Caco-2 (cell line): ENCODE results near the gene KTI12. TPM values are rescaled to one million over a fixed set of nuclear protein-coding genes. Genes with fewer than 3 reads are reported as not detected.
A peak's percentile ranks its signal among the peaks of the same experiment; 100 is the strongest.
"Not testable (repeated sequence)": the region's sequence is repeated elsewhere in the genome, so short reads cannot be mapped to it uniquely, and the experiment has no call there.

Source experiments
- BruUV-seq: library from RNA; stranded (reverse); fragments of 400-500 nt; replicated peaks from 2 replicates; lab custom pipeline; 2021; lab: Mats Ljungman, UMichigan
- CTCF ChIA-PET: fragments of 300-600 bp; sonication (Branson Sonifier 250); formaldehyde crosslinking; loops from one replicate; lab custom pipeline; 2022; ENCODE audit warnings: antibody characterized with exemption; lab: Charles Lee
- POLR2A ChIA-PET: fragments of 300-600 bp; sonication (Branson Sonifier 250); formaldehyde crosslinking; loops from one replicate; lab custom pipeline; 2022; ENCODE audit warnings: antibody characterized with exemption; lab: Charles Lee
- DNase-seq, 2 experiments: peaks; one replicate each; pipeline versions ENCODE4 v3.0.0 to v3.0.0-alpha.2; 2020 to 2022
- H3K27me3 ChIP-seq: replicated peaks from 2 replicates; pipeline ENCODE4 v1.6.0; 2011; ENCODE audit warnings: low read length; ENCODE audit not compliant: control insufficient read depth, insufficient read depth
- H3K36me3 ChIP-seq: 2 replicates; pipeline ENCODE4 v1.5.1; 2011; ENCODE audit warnings: low read length; ENCODE audit not compliant: control insufficient read depth, insufficient read depth
- H3K4me1 ChIP-seq: fragments of 250-450 bp; sonication (Bioruptor Pico); 2 replicates; pipeline ENCODE4 v1.5.1; 2020; ENCODE audit warnings: mild to moderate bottlenecking
- H3K4me3 ChIP-seq: 2 replicates; pipeline ENCODE4 v1.5.1; 2011; ENCODE audit warnings: low read depth, mild to moderate bottlenecking, control low read depth, low read length
- H3K9me3 ChIP-seq: fragments of 250-450 bp; sonication (Bioruptor Pico); 2 replicates; pipeline ENCODE4 v1.5.1; 2020; ENCODE audit warnings: mild to moderate bottlenecking, moderate library complexity
- H3K27ac Mint-ChIP-seq: one replicate; pipeline ENCODE4 v1.8.0; 2022; ENCODE audit warnings: mixed read lengths; ENCODE audit not compliant: unreplicated experiment
- H3K27me3 Mint-ChIP-seq: one replicate; pipeline ENCODE4 v1.8.0; 2022; ENCODE audit warnings: mixed read lengths; ENCODE audit not compliant: insufficient read depth, unreplicated experiment
- H3K36me3 Mint-ChIP-seq: one replicate; pipeline ENCODE4 v1.8.0; 2022; ENCODE audit warnings: mild to moderate bottlenecking, mixed read lengths; ENCODE audit not compliant: insufficient read depth, unreplicated experiment
- H3K4me1 Mint-ChIP-seq: one replicate; pipeline ENCODE4 v1.8.0; 2022; ENCODE audit warnings: low read depth, mixed read lengths; ENCODE audit not compliant: unreplicated experiment
- H3K4me3 Mint-ChIP-seq: one replicate; pipeline ENCODE4 v1.8.0; 2022; ENCODE audit warnings: mild to moderate bottlenecking, moderate library complexity, mixed read lengths; ENCODE audit not compliant: unreplicated experiment
- H3K9me3 Mint-ChIP-seq: one replicate; pipeline ENCODE4 v1.8.0; 2022; ENCODE audit warnings: mixed read lengths; ENCODE audit not compliant: unreplicated experiment
- CTCF ChIP-seq, 2 experiments: fragments of 200-600 bp in 1 of 2; IDR thresholded peaks; 1 replicate in 1 of 2; 2 replicates in 1 of 2; pipeline versions ENCODE4 v1.5.1 to v1.8.0; 2011 to 2022; ENCODE audit warnings: antibody characterized with exemption in 1 of 2, control low read depth in 1 of 2, inconsistent platforms in 1 of 2, low read depth in 1 of 2, low read length in 1 of 2, mild to moderate bottlenecking in 1 of 2, moderate library complexity in 1 of 2; ENCODE audit not compliant: insufficient read depth in 1 of 2, severe bottlenecking in 1 of 2, unreplicated experiment in 1 of 2
- intact Hi-C: fragments of 100-400 bp; cut with micrococcal nuclease; formaldehyde crosslinking; loops from one replicate; pipeline ENCODE4 v1.10.0; 2022; ENCODE audit not compliant: unreplicated experiment
- total RNA-seq: library from RNA; stranded (reverse); gene quantifications from 2 replicates; pipeline ENCODE4 v1.2.3, GENCODE V29; 2022

The KTI12 gene
- total RNA-seq, 1 experiment from 2014 or later: 11.8 TPM

DNA sequence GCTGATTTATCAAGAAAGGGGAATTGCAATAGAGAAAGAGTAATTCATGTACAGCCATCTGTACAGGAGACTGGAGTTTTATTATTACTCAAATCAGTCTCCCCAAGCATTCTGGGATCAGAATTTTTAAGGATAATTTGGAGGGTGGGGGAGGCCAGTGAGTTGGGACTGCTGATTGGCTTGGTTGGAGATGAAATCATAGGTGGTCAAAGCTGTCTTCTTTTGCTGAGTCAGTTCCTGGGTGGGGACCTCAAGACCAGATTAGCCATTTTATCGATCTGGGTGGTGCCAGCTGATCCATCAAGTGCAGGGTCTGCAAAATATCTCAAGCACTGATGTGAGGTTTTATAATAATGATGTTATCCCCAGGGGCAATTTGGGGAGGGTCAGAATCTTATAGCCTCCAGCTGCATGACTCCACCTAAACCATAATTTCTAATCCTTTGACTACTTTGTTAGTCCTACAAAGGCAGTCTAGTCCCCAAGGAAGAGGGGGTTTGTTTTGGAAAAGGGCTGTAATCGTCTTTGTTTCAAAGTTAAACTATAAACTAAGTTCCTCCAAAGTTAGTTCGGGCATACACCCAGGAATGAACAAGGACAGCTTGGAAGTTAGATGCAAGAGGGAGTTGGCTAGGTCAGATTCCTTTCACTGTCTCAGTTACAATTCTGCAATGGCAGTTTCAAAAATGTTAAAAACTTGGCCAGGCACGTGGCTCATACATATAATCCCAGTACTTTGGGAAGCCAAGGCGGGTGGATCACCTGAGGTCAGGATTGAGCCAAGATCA, 26.2 kb downstream of the KTI12 start:
- intact Hi-C loops: loop anchor here (5.0 kb wide), 1 partner anchor 50 kb away; the partner anchor contains the start of genes BTF3L4 and TXNDC12
- H3K9me3 ChIP-seq: no peaks in the 10 kb centered on the region
- H3K36me3 ChIP-seq: no peaks in the 10 kb centered on the region
- no peak for TF ChIP-seq CTCF (IDR thresholded peaks at IDR 0.05; ENCODE audit: insufficient read depth in 1 of 2, low read depth in 1 of 2, low read length in 1 of 2, severe bottlenecking in 1 of 2, unreplicated experiment in 1 of 2)
- Mint-ChIP-seq H3K4me1 (peaks cover 12% of the 10 kb centered on the region), H3K27ac (peak overlapping the region; percentile 99), H3K36me3 (no peaks in the 10 kb centered on the region), H3K27me3 (no peaks in the 10 kb centered on the region), H3K4me3 (peak overlapping the region; percentile 69), H3K9me3 (no peaks in the 10 kb centered on the region)
- CTCF ChIA-PET: no interaction called here
- H3K4me1 ChIP-seq: peaks cover 39% of the 10 kb centered on the region
- no peaks in the 10 kb centered on the region for H3K27me3 ChIP-seq
- no TSS peak for BruUV-seq
- peak overlapping the region; percentile 13; the same call in 1 of the 2 replicates for H3K4me3 ChIP-seq
- POLR2A ChIA-PET: interaction anchor here (0.5 kb wide), 1 partner anchor 283 kb away, joined by 3 read pairs; no protein-coding TSS in a partner anchor
- DNase-seq: peak in 1 of 2 experiments; percentile 9

GRCh38 chr1:52006081-52006553, 27.5 kb downstream of the KTI12 start:
- H3K36me3 ChIP-seq, H3K9me3 Mint-ChIP-seq, H3K9me3 ChIP-seq, BruUV-seq, H3K27me3 ChIP-seq, POLR2A ChIA-PET, H3K4me3 ChIP-seq, H3K36me3 Mint-ChIP-seq, H3K27me3 Mint-ChIP-seq: not testable (repeated sequence)
- peaks cover 29% of the 10 kb centered on the region for H3K4me1 ChIP-seq
- peak overlapping the region; percentile 99 for H3K27ac Mint-ChIP-seq
- intact Hi-C loops: loop anchor here (5.0 kb wide), 1 partner anchor 51 kb away; the partner anchor contains the start of genes BTF3L4 and TXNDC12
- peak overlapping the region; percentile 62 for H3K4me3 Mint-ChIP-seq
- DNase-seq: peak; percentile 53 to 64
- H3K4me1 Mint-ChIP-seq: peaks cover 12% of the 10 kb centered on the region
- CTCF ChIA-PET: interaction anchor here (0.6 kb wide), 1 partner anchor 137 kb away, joined by 3 read pairs; no protein-coding TSS in a partner anchor

DNA sequence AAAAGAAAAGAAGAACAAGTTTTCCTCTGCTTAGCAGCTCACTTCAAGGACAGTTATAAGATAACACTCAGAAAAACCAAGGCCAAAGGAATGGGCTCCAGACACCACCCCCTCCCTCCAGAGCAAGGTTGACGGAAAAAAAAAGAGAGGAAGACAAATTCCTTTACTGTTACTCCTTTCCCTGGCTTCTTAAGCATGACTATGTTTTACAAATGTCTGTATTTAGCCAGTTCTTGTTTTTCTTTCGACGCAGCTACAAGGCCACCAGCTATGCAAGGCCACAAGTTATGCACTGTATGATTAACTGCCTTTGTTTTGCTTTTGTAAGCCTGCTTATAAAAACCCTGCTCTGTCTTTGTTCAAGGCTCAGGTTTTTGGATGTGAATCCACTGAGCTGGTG, 28.1 kb downstream of the KTI12 start:
- H3K36me3 Mint-ChIP-seq, H3K27me3 Mint-ChIP-seq, POLR2A ChIA-PET, H3K4me3 Mint-ChIP-seq, H3K9me3 ChIP-seq, BruUV-seq, H3K36me3 ChIP-seq, H3K4me3 ChIP-seq, H3K27me3 ChIP-seq, H3K9me3 Mint-ChIP-seq: not testable (repeated sequence)
- CTCF ChIA-PET: interaction anchor here (0.6 kb wide), 1 partner anchor 137 kb away, joined by 3 read pairs; no protein-coding TSS in a partner anchor
- Mint-ChIP-seq H3K27ac (peak overlapping the region; percentile 99), H3K4me1 (peaks cover 12% of the 10 kb centered on the region)
- peak in 1 of 2 experiments; percentile 26 for DNase-seq
- peaks cover 28% of the 10 kb centered on the region for H3K4me1 ChIP-seq
- intact Hi-C loops: loop anchor here (5.0 kb wide), 1 partner anchor 52 kb away; the partner anchor contains the start of genes BTF3L4 and TXNDC12

- intact Hi-C loops: no loop called here
- Mint-ChIP-seq H3K4me3 (no peak overlapping the region), H3K36me3 (no peaks in the 10 kb centered on the region), H3K4me1 (peaks cover 12% of the 10 kb centered on the region), H3K9me3 (no peaks in the 10 kb centered on the region), H3K27ac (no peak overlapping the region), H3K27me3 (no peaks in the 10 kb centered on the region)
- H3K36me3 ChIP-seq: no peaks in the 10 kb centered on the region
- DNase-seq: no peak
- peaks cover 28% of the 10 kb centered on the region for H3K4me1 ChIP-seq
- H3K4me3 ChIP-seq: no peak overlapping the region
- no TSS peak for BruUV-seq
- H3K9me3 ChIP-seq: no peaks in the 10 kb centered on the region
- TF ChIP-seq CTCF (IDR thresholded peaks at IDR 0.05; ENCODE audit: insufficient read depth in 1 of 2, low read depth in 1 of 2, low read length in 1 of 2, severe bottlenecking in 1 of 2, unreplicated experiment in 1 of 2): no peak
- ChIA-PET CTCF (interaction anchor here (0.7 kb wide), 1 partner anchor 108 kb away, joined by 4 read pairs; no protein-coding TSS in a partner anchor), POLR2A (no interaction called here)
- H3K27me3 ChIP-seq: no peaks in the 10 kb centered on the region
Observed at GRCh38 chr1:52003877-52004276, 29.7 kb downstream of the KTI12 start.
